ENCODE measurements around the gene PTOV1. TPM values are rescaled to one million over a fixed set of nuclear protein-coding genes. Genes with fewer than 3 reads are reported as not detected.

PTOV1 gene
- total RNA-seq, 1 experiment from 2014 or later = 296 TPM

GRCh38 chr19:49837425-49837824 lies 13.5 kb upstream of the PTOV1 start:
- Mint-ChIP-seq H3K4me3 (no peak overlapping the region), H3K27me3 (ENCODE audit: low read depth) (no peaks in the 10 kb centered on the region), H3K27ac (0 out of 2 replicates have a peak overlapping the region, but pooled peaks have one; percentile 9), H3K9me3 (no peaks in the 10 kb centered on the region), H3K36me3 (peaks cover 53% of the 10 kb centered on the region), H3K4me1 (no peaks in the 10 kb centered on the region)
- no peak for DNase-seq (ENCODE audit: low spot score)
- ChIA-PET CTCF (no interaction called here), POLR2A (interaction anchor here (0.6 kb wide), 1 partner anchor 42 kb away, joined by 3 read pairs; no protein-coding TSS in a partner anchor)
- no peak for ATAC-seq
- TF ChIP-seq ZMAT4 (CRISPR knock-in tag; IDR thresholded peaks at IDR 0.05) (no peak), USF1 (CRISPR knock-in tag; IDR thresholded peaks at IDR 0.05) (no peak), ZNF671 (CRISPR knock-in tag; IDR thresholded peaks at IDR 0.05) (no peak), TCF7 (CRISPR knock-in tag; IDR thresholded peaks at IDR 0.05; ENCODE audit: low read depth) (no peak), OVOL2 (CRISPR knock-in tag; IDR thresholded peaks at IDR 0.05; ENCODE audit: borderline replicate concordance) (no peak), HMGA2 (CRISPR knock-in tag; IDR thresholded peaks at IDR 0.05) (no peak), ZNF416 (CRISPR knock-in tag; IDR thresholded peaks at IDR 0.05) (no peak), GABPB1 (CRISPR knock-in tag; IDR thresholded peaks at IDR 0.05) (no peak), CREM (CRISPR knock-in tag; IDR thresholded peaks at IDR 0.05) (no peak)
- TF ChIP-seq, protein P1, sequence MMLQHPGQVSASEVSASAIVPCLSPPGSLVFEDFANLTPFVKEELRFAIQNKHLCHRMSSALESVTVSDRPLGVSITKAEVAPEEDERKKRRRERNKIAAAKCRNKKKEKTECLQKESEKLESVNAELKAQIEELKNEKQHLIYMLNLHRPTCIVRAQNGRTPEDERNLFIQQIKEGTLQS (CRISPR knock-in tag; conservative IDR thresholded peaks at IDR 0.05) = no peak
- TF ChIP-seq, protein P2, sequence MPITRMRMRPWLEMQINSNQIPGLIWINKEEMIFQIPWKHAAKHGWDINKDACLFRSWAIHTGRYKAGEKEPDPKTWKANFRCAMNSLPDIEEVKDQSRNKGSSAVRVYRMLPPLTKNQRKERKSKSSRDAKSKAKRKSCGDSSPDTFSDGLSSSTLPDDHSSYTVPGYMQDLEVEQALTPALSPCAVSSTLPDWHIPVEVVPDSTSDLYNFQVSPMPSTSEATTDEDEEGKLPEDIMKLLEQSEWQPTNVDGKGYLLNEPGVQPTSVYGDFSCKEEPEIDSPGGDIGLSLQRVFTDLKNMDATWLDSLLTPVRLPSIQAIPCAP (CRISPR knock-in tag; IDR thresholded peaks at IDR 0.05) = no peak

DNA sequence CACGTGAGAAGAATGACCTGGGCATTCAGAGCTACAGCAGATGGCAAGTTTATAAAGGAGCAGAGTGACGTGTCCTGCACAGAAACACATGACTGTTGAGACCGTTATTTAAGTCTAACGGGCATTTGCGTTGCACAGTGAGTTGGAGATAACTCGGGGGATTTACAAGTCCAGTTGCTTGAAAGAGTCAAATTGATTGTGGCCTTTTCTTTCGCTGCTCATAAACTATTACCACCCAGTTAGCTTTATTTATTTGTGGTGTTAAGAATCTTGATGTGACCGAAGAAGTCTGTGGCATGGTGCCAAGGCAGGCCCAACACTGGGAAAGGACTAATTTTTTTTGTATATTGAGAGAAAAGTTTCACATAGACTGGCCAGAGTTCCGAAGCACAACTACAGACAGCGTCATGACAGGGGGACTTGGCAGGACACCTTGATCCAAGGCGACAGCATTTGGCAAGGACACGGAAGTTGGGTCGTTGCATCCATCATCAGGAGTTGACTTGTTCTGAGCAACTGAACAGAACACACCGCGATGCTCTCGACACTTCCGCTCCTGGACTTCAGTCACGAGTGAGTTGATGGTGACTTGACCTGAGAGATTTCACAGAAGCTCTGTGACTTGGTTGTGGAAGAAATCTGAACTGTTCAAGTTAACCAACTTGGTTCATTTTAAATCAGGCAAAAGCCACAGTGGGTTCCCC lies 11.9 kb upstream of the PTOV1 start:
- H3K27me3 Mint-ChIP-seq (ENCODE audit: low read depth) = no peaks in the 10 kb centered on the region
- H3K9me3 Mint-ChIP-seq = no peaks in the 10 kb centered on the region
- CTCF ChIA-PET = interaction anchor here (0.7 kb wide), 1 partner anchor 24 kb away, joined by 3 read pairs; no protein-coding TSS in a partner anchor
- TF ChIP-seq ZBTB21 (CRISPR knock-in tag; IDR thresholded peaks at IDR 0.05; ENCODE audit: borderline replicate concordance) (no peak), GABPB1 (CRISPR knock-in tag; IDR thresholded peaks at IDR 0.05) (no peak), ZNF396 (CRISPR knock-in tag; IDR thresholded peaks at IDR 0.05; ENCODE audit: borderline replicate concordance) (no peak), TEAD4 (CRISPR knock-in tag; IDR thresholded peaks at IDR 0.05) (no peak), GRHL2 (CRISPR knock-in tag; IDR thresholded peaks at IDR 0.05; ENCODE audit: insufficient replicate concordance, severe bottlenecking) (no peak), NFATC4 (CRISPR knock-in tag; IDR thresholded peaks at IDR 0.05) (no peak), TP53 (CRISPR knock-in tag; IDR thresholded peaks at IDR 0.05) (no peak), JAZF1 (CRISPR knock-in tag; IDR thresholded peaks at IDR 0.05) (no peak), HMGXB4 (CRISPR knock-in tag; IDR thresholded peaks at IDR 0.05) (no peak), ESRRA (CRISPR knock-in tag; IDR thresholded peaks at IDR 0.05; ENCODE audit: borderline replicate concordance) (no peak), MXD4 (CRISPR knock-in tag; IDR thresholded peaks at IDR 0.05; ENCODE audit: borderline replicate concordance) (no peak), NR1H2 (CRISPR knock-in tag; IDR thresholded peaks at IDR 0.05) (no peak), SOX15 (CRISPR knock-in tag; IDR thresholded peaks at IDR 0.05) (no peak), NFYB (CRISPR knock-in tag; conservative IDR thresholded peaks at IDR 0.05; ENCODE audit: low read depth) (no peak), NFE2L1 (CRISPR knock-in tag; IDR thresholded peaks at IDR 0.05) (no peak), TEAD1 (CRISPR knock-in tag; IDR thresholded peaks at IDR 0.05) (no peak), ZNF121 (CRISPR knock-in tag; IDR thresholded peaks at IDR 0.05) (no peak)
- TF ChIP-seq, protein P3, sequence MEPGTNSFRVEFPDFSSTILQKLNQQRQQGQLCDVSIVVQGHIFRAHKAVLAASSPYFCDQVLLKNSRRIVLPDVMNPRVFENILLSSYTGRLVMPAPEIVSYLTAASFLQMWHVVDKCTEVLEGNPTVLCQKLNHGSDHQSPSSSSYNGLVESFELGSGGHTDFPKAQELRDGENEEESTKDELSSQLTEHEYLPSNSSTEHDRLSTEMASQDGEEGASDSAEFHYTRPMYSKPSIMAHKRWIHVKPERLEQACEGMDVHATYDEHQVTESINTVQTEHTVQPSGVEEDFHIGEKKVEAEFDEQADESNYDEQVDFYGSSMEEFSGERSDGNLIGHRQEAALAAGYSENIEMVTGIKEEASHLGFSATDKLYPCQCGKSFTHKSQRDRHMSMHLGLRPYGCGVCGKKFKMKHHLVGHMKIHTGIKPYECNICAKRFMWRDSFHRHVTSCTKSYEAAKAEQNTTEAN (CRISPR knock-in tag; IDR thresholded peaks at IDR 0.05) = no peak
- H3K4me1 Mint-ChIP-seq = no peaks in the 10 kb centered on the region
- POLR2A ChIA-PET = interaction anchor here (0.6 kb wide), 1 partner anchor 331 kb away, joined by 6 read pairs; no protein-coding TSS in a partner anchor
- no peak for DNase-seq (ENCODE audit: low spot score)
- no peak overlapping the region for H3K4me3 Mint-ChIP-seq
- ATAC-seq = no peak
- H3K27ac Mint-ChIP-seq = no peak overlapping the region
- H3K36me3 Mint-ChIP-seq = peaks cover 41% of the 10 kb centered on the region

Data from WTC11 (cell line).